AG04450 (cell line): Measurements from ENCODE around the gene UNKL. TPM values are rescaled to one million over a fixed set of nuclear protein-coding genes. Genes with fewer than 3 reads are reported as not detected.

ENCODE experiments used
- CTCF ChIA-PET: fragments of 300-600, 350-600 bp; formaldehyde crosslinking; extraction: SDS; loops from one replicate; lab custom pipeline; 2022; ENCODE audit warnings: antibody characterized with exemption, inconsistent platforms; lab: Charles Lee
- POLR2A ChIA-PET: fragments of 350-600 bp; formaldehyde crosslinking; extraction: SDS; loops from one replicate; lab custom pipeline; 2021; ENCODE audit warnings: antibody characterized with exemption, inconsistent platforms; lab: Yijun Ruan, JAX
- DNase-seq: peaks from one replicate; pipeline ENCODE4 v3.0.0-alpha.2; 2011; ENCODE audit warnings: low read depth, low spot score
- H3K27ac ChIP-seq: one replicate; pipeline ENCODE4 v1.5.1; 2012; ENCODE audit warnings: low read depth, low read length, control low read depth
- H3K27me3 ChIP-seq: one replicate; pipeline ENCODE4 v1.6.0; 2012; ENCODE audit warnings: low read length; ENCODE audit not compliant: control insufficient read depth, insufficient read depth
- H3K4me3 ChIP-seq: 2 replicates; pipeline ENCODE4 v1.5.1; 2011; ENCODE audit warnings: mild to moderate bottlenecking, low read depth, low read length, control low read depth
- H3K9me3 ChIP-seq: 2 replicates; pipeline ENCODE4 v1.5.1; 2012; ENCODE audit warnings: low read length; ENCODE audit not compliant: control insufficient read depth, insufficient read depth
- polyA plus RNA-seq: library from polyadenylated mRNA; depleted of rRNA; stranded (reverse); fragments of >200 nt; gene quantifications from 2 replicates; pipeline ENCODE4 v1.2.3, GENCODE V29; 2011
- TF ChIP-seq, protein P1 (sequence below): IDR thresholded peaks from 2 replicates; pipeline ENCODE4 v1.5.1; 2011; ENCODE audit warnings: low read depth, low read length, control low read depth, inconsistent platforms

UNKL gene
- polyA plus RNA-seq, 1 experiment, result 7.6 TPM

GRCh38 chr16:1323296-1324239 lies 90.9 kb downstream of the UNKL start:
- Histone ChIP-seq H3K27me3 (no peaks in the 10 kb centered on the region), H3K27ac (no peak overlapping the region), H3K4me3 (no peak overlapping the region), H3K9me3 (no peaks in the 10 kb centered on the region; the same call in 1 of the 2 replicates)
- POLR2A ChIA-PET, result interaction anchor here (0.7 to 0.8 kb wide), 2 partner anchors 20 to 78 kb away, joined by 3 to 4 read pairs; no protein-coding TSS in a partner anchor
- DNase-seq, result no peak
- CTCF ChIA-PET, result interaction anchor here (0.6 kb wide), 1 partner anchor 210 kb away, joined by 4 read pairs; no protein-coding TSS in a partner anchor
- TF ChIP-seq, protein P1, sequence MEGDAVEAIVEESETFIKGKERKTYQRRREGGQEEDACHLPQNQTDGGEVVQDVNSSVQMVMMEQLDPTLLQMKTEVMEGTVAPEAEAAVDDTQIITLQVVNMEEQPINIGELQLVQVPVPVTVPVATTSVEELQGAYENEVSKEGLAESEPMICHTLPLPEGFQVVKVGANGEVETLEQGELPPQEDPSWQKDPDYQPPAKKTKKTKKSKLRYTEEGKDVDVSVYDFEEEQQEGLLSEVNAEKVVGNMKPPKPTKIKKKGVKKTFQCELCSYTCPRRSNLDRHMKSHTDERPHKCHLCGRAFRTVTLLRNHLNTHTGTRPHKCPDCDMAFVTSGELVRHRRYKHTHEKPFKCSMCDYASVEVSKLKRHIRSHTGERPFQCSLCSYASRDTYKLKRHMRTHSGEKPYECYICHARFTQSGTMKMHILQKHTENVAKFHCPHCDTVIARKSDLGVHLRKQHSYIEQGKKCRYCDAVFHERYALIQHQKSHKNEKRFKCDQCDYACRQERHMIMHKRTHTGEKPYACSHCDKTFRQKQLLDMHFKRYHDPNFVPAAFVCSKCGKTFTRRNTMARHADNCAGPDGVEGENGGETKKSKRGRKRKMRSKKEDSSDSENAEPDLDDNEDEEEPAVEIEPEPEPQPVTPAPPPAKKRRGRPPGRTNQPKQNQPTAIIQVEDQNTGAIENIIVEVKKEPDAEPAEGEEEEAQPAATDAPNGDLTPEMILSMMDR, result no peak

DNA sequence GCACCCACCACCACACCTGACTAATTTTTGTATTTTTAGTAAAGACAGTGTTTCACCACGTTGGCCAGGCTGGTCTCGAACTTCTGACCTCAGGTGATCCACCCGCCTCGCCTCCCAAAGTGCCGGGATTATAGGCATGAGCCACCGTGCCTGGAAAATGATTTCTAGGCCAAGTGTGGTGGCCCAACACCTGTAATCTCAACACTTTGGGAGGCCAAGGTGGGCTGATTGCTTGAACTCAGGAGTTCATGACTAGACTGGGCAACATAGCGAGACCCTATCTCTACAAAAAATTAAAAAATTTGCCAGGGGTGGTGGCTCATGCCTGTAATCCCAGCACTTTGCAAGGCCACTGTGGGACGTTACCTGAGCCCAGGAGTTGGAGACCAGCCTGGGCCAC lies 92.1 kb downstream of the UNKL start:
- DNase-seq, result no peak
- Histone ChIP-seq H3K4me3 (no peak overlapping the region), H3K9me3 (no peaks in the 10 kb centered on the region; the same call in 1 of the 2 replicates), H3K27me3 (no peaks in the 10 kb centered on the region), H3K27ac (no peak overlapping the region)
- TF ChIP-seq, protein P1, result no peak
- ChIA-PET CTCF (interaction anchor here (0.6 kb wide), 1 partner anchor 211 kb away, joined by 4 read pairs; no protein-coding TSS in a partner anchor), POLR2A (no interaction called here)

DNA sequence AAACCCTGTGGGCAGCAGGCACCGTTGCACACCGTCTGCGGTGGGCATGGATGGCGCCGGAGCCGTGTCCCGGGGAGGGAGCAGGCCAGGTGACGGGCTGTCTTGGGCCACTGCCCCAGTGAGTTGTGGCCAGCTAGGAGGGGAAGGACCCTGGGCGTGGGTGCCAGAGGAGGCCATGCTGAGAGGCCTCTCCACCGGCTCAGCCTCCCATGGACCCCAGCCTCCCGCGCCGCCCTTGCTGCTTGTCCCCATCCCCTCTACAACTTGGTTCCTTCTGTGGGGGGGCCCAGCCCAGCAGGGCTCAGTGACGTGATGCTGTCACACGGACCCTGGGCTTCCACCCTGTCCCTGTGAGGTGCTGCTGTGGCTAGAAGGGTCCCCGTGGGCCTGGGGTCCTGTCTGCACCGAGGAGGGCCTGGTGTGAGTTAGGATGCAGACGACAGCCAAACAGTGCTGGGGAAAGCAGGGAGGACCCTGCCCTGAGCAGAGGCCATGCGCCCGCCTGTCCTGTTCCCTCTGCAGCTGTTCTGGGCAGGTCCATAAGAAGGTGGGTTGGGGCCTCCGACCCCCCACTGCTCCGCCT lies 93.8 kb downstream of the UNKL start:
- ChIA-PET POLR2A (interaction anchor here (0.6 kb wide), 1 partner anchor 563 kb away, joined by 7 read pairs; no protein-coding TSS in a partner anchor), CTCF (interaction anchor here (0.6 kb wide), 1 partner anchor 10 kb away, joined by 3 read pairs; no protein-coding TSS in a partner anchor)
- Histone ChIP-seq H3K27ac (no peak overlapping the region), H3K4me3 (no peak overlapping the region), H3K27me3 (no peaks in the 10 kb centered on the region), H3K9me3 (no peaks in the 10 kb centered on the region; the same call in 1 of the 2 replicates)
- TF ChIP-seq, protein P1, result no peak
- no peak for DNase-seq

DNA sequence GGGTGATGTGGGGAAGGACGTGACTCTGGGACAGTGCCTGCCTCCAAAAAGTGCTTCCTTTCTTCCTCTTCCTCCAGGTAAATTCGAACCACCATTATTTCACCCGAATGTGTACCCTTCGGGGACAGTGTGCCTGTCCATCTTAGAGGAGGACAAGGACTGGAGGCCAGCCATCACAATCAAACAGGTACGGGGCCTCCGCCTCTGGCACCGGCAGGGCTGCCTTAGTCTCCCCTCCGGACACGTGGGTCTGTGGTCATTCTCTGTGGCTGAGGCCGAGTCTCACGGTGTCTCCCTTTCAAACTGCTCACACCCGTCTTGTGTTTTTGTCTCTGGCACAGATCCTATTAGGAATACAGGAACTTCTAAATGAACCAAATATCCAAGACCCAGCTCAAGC lies 94.4 kb downstream of the UNKL start:
- ChIA-PET CTCF (interaction anchor here (0.6 kb wide), 1 partner anchor 11 kb away, joined by 3 read pairs; no protein-coding TSS in a partner anchor), POLR2A (no interaction called here)
- DNase-seq, result no peak
- TF ChIP-seq, protein P1, result no peak
- no peak overlapping the region for H3K4me3 ChIP-seq
- H3K27ac ChIP-seq, result no peak overlapping the region
- H3K27me3 ChIP-seq, result no peaks in the 10 kb centered on the region
- H3K9me3 ChIP-seq, result no peaks in the 10 kb centered on the region; the same call in 1 of the 2 replicates
